Endothelial cell (in vitro differentiated cells): ENCODE data around the gene PRPSAP1. TPM values are rescaled to one million over a fixed set of nuclear protein-coding genes. Genes with fewer than 3 reads are reported as not detected.

ENCODE experiments used
- DNase-seq: peaks from one replicate; pipeline ENCODE4 v3.0.0; 2021; ENCODE audit warnings: low spot score
- H3K27ac Mint-ChIP-seq: one replicate; pipeline ENCODE4 v1.8.0; 2021; ENCODE audit warnings: mixed read lengths, inconsistent platforms; ENCODE audit not compliant: unreplicated experiment
- H3K27me3 Mint-ChIP-seq: one replicate; pipeline ENCODE4 v1.8.0; 2021; ENCODE audit warnings: mild to moderate bottlenecking, moderate library complexity, mixed read lengths, inconsistent platforms; ENCODE audit not compliant: unreplicated experiment
- H3K36me3 Mint-ChIP-seq: one replicate; pipeline ENCODE4 v1.8.0; 2021; ENCODE audit warnings: mild to moderate bottlenecking, low read depth, mixed read lengths, inconsistent platforms; ENCODE audit not compliant: unreplicated experiment
- H3K4me1 Mint-ChIP-seq: one replicate; pipeline ENCODE4 v1.8.0; 2021; ENCODE audit warnings: mild to moderate bottlenecking, mixed read lengths, inconsistent platforms; ENCODE audit not compliant: unreplicated experiment
- H3K4me3 Mint-ChIP-seq: one replicate; pipeline ENCODE4 v1.8.0; 2021; ENCODE audit warnings: mild to moderate bottlenecking, mixed read lengths, inconsistent platforms; ENCODE audit not compliant: unreplicated experiment
- H3K9me3 Mint-ChIP-seq: one replicate; pipeline ENCODE4 v1.8.0; 2021; ENCODE audit warnings: mixed read lengths, inconsistent platforms; ENCODE audit not compliant: unreplicated experiment
- CTCF ChIP-seq: fragments of 200-600 bp; sonication (generic); IDR thresholded peaks from one replicate; pipeline ENCODE4 v1.5.0; 2021; ENCODE audit warnings: antibody characterized with exemption; ENCODE audit not compliant: unreplicated experiment
- total RNA-seq: library from RNA; stranded (reverse); fragmentation: NEBNext Ultra II Directional; extraction: Animal tissue kit (Norgen Biotek cat#: 25700); gene quantifications from one replicate; pipeline ENCODE4 v1.2.1, GENCODE V29; 2021; ENCODE audit not compliant: unreplicated experiment

PRPSAP1 gene
- total RNA-seq, 1 donor from 2014 or later = 136 TPM

- Mint-ChIP-seq H3K27ac (no peak overlapping the region), H3K9me3 (no peaks in the 10 kb centered on the region), H3K27me3 (peaks cover 8% of the 10 kb centered on the region), H3K36me3 (no peaks in the 10 kb centered on the region), H3K4me1 (peaks cover 20% of the 10 kb centered on the region), H3K4me3 (no peak overlapping the region)
- TF ChIP-seq CTCF = no peak
- DNase-seq = no peak
These were observed 25.0 kb upstream of the PRPSAP1 start for GRCh38 chr17:76378548-76379274.

GRCh38 chr17:76376318-76377133 is 22.8 kb upstream of the PRPSAP1 start:
- Mint-ChIP-seq H3K4me1 (peaks cover 13% of the 10 kb centered on the region), H3K27me3 (peaks cover 3% of the 10 kb centered on the region), H3K27ac (no peak overlapping the region), H3K4me3 (no peak overlapping the region), H3K36me3 (no peaks in the 10 kb centered on the region), H3K9me3 (no peaks in the 10 kb centered on the region)
- no peak for TF ChIP-seq CTCF
- no peak for DNase-seq

- H3K36me3 Mint-ChIP-seq = no peaks in the 10 kb centered on the region
- peaks cover 4% of the 10 kb centered on the region for H3K27me3 Mint-ChIP-seq
- no peaks in the 10 kb centered on the region for H3K9me3 Mint-ChIP-seq
- no peak for DNase-seq
- no peak overlapping the region for H3K4me3 Mint-ChIP-seq
- TF ChIP-seq CTCF = no peak
- no peak overlapping the region for H3K27ac Mint-ChIP-seq
- peaks cover 3% of the 10 kb centered on the region for H3K4me1 Mint-ChIP-seq
These were observed 18.2 kb upstream of the PRPSAP1 start for GRCh38 chr17:76371656-76372628.

- Mint-ChIP-seq H3K4me3 (no peak overlapping the region), H3K36me3 (no peaks in the 10 kb centered on the region), H3K27me3 (peaks cover 4% of the 10 kb centered on the region), H3K27ac (no peak overlapping the region), H3K4me1 (no peaks in the 10 kb centered on the region), H3K9me3 (no peaks in the 10 kb centered on the region)
- no peak for TF ChIP-seq CTCF
- DNase-seq = no peak
These were observed 16.7 kb upstream of the PRPSAP1 start for GRCh38 chr17:76370261-76370993.
